ENCODE results near the gene ISG15. TPM values are rescaled to one million over a fixed set of nuclear protein-coding genes. Genes with fewer than 3 reads are reported as not detected.
"Not testable (repeated sequence)": the region's sequence is repeated elsewhere in the genome, so short reads cannot be mapped to it uniquely, and the experiment has no call there.

ISG15 gene
- total RNA-seq, 2 experiments from 2014 or later: 94.5 to 102 TPM

GRCh38 chr1:1026599-1027413 lies 13.5 kb downstream of the ISG15 start:
- CTCF ChIA-PET: no interaction called here
- no peaks in the 10 kb centered on the region for H3K4me1 Mint-ChIP-seq (ENCODE audit: low read depth)
- no peak for TF ChIP-seq CTCF (IDR thresholded peaks at IDR 0.05)

DNA sequence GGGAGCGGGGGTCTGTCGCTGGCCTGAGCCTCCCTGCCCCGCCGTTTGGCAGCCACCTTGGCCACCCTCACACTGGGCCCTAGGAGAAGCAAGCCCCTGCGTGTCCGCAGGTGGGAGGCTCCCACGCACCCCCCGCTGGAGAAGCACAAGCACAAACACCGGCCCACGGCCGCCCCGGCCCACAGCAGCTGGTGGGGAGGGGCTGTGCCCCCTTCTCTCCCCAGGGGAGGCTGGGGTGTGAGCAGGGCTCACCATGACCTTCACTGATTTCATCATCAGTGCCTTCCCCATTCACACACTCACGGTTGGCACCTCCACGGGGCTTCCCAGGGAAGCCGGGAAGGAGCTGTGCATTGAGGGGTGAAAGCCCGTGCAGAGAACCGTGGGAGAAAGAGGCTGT lies 14.5 kb downstream of the ISG15 start:
- no peaks in the 10 kb centered on the region for H3K9me3 Mint-ChIP-seq
- CTCF ChIA-PET: no interaction called here
- H3K27ac Mint-ChIP-seq: no peak overlapping the region
- POLR2A ChIA-PET: no interaction called here
- no peak for TF ChIP-seq CTCF (IDR thresholded peaks at IDR 0.05)
- H3K4me1 Mint-ChIP-seq (ENCODE audit: low read depth): peaks cover 7% of the 10 kb centered on the region
- no peak for ATAC-seq
- DNase-seq: no peak
- no peaks in the 10 kb centered on the region for H3K36me3 Mint-ChIP-seq (ENCODE audit: low read depth)
- intact Hi-C loops (cut with micrococcal nuclease): no loop called here
- H3K27me3 Mint-ChIP-seq: peaks cover 7% of the 10 kb centered on the region
- no peak overlapping the region for H3K4me3 Mint-ChIP-seq

More at GRCh38 chr1:1026599-1027413, 13.5 kb downstream of the ISG15 start:
- POLR2A ChIA-PET: no interaction called here
- no peaks in the 10 kb centered on the region for H3K9me3 Mint-ChIP-seq
- no peak for DNase-seq
- no peaks in the 10 kb centered on the region for H3K27me3 Mint-ChIP-seq
- H3K36me3 Mint-ChIP-seq (ENCODE audit: low read depth): no peaks in the 10 kb centered on the region
- H3K4me3 Mint-ChIP-seq: no peak overlapping the region
- ATAC-seq: no peak
- intact Hi-C loops (cut with micrococcal nuclease): no loop called here
- no peak overlapping the region for H3K27ac Mint-ChIP-seq

DNA sequence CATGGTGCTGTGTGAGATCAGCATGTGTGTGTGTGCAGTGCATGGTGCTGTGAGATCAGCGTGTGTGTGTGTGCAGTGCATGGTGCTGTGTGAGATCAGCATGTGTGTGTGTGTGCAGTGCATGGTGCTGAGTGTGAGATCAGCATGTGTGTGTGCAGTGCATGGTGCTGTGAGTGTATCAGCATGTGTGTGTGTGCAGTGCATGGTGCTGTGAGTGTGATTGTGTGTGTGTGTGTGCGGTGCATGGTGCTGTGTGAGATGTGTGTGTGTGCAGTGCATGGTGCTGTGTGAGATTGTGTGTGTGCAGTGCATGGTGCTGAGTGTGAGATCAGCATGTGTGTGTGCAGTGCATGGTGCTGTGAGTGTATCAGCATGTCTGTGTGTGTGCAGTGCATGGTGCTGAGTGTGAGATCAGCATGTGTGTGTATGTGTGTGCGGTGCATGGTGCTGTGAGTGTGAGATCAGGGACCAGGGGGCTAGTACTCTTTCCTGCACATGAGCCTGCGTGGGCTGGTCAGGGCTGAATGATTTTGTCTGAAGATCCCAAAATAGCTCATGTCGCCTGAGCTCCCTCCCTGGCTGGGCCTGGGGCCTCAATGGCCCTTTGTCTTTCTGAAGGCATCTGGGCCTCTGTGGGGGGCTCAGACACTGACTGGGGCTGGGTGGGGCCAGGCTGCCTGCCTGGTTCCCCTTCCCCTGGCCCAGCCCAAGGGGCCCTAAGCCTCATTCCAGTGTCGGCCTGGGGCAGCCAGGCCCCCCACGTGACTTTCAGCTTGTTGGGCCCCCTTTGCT lies 17.8 kb downstream of the ISG15 start:
- H3K27ac Mint-ChIP-seq; H3K9me3 Mint-ChIP-seq; ATAC-seq; H3K4me3 Mint-ChIP-seq; H3K36me3 Mint-ChIP-seq (ENCODE audit: low read depth); DNase-seq; intact Hi-C loops (cut with micrococcal nuclease): not testable (repeated sequence)
- Mint-ChIP-seq H3K4me1 (ENCODE audit: low read depth) (peaks cover 12% of the 10 kb centered on the region), H3K27me3 (peaks cover 11% of the 10 kb centered on the region)
- CTCF ChIA-PET: interaction anchor here (2.5 to 3.6 kb wide), 5 partner anchors 12 to 92 kb away, joined by 9 to 38 read pairs (median 12); partner anchors contain the start of gene ISG15
- POLR2A ChIA-PET: interaction anchor here (0.8 to 1.9 kb wide), 4 partner anchors 9 to 32 kb away, joined by 3 to 7 read pairs (median 4); no protein-coding TSS in a partner anchor

- POLR2A ChIA-PET: interaction anchor here (0.7 to 1.9 kb wide), 7 partner anchors 8 to 32 kb away, joined by 3 to 8 read pairs (median 3); no protein-coding TSS in a partner anchor
These were observed 18.4 kb downstream of the ISG15 start for GRCh38 chr1:1031659-1032235.

More at GRCh38 chr1:1031659-1032235, 18.4 kb downstream of the ISG15 start:
- intact Hi-C loops (cut with micrococcal nuclease): no loop called here
- Mint-ChIP-seq H3K27me3 (peaks cover 14% of the 10 kb centered on the region), H3K4me3 (no peak overlapping the region), H3K27ac (no peak overlapping the region), H3K4me1 (ENCODE audit: low read depth) (peaks cover 12% of the 10 kb centered on the region), H3K9me3 (no peaks in the 10 kb centered on the region), H3K36me3 (ENCODE audit: low read depth) (no peaks in the 10 kb centered on the region)
- TF ChIP-seq CTCF (IDR thresholded peaks at IDR 0.05): no peak
- DNase-seq (no peak), ATAC-seq (no peak)
- CTCF ChIA-PET: interaction anchor here (1.0 to 3.6 kb wide), 8 partner anchors 13 to 260 kb away, joined by 3 to 38 read pairs (median 10); partner anchors contain the start of gene ISG15
